ENCODE data around the gene TACR2.

DNA sequence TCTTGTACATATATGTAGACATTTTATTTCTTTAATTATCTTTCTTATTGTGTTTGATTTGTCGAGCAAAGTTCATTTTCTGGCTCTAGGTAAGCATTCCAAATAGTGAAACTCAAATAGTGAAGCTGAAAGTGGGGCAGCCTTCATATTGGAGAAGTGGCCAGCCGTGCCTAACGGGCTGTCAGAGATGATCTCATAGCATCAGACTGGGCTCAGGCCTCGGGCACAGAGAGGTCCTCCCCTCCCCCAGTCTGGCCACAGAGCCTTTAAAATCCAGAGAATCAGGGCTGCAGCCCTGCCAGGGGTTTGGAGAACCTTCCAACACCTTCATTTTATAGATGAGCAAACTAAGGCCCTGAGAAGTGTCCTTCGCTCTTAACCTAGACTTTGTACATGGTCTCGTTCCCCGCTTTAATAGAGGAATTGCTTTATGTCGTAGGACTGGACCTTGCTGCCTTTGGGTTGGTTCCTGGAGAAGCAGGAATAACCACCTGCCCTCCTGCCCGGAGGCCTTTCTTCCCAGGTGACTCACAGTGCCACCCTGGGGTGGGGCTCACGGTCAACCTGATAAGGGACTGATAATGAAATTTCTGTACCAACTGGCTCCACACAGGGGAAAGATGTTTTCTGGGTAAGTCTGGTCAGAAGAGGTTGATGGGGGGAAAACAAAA, 41.8 kb upstream of the TACR2 start:
- TF ChIP-seq SP1 (IDR thresholded peaks at IDR 0.05) = no peak
- no peak for TF ChIP-seq LEF1 (IDR thresholded peaks at IDR 0.05; ENCODE audit: borderline replicate concordance)
- no peak for TF ChIP-seq FOXA1 (IDR thresholded peaks at IDR 0.05)
- TF ChIP-seq FOXM1 (IDR thresholded peaks at IDR 0.05; ENCODE audit: borderline replicate concordance) = no peak
